ENCODE results near the gene SEL1L3.

The SEL1L3 gene

GRCh38 chr4:25847329-25847728 lies 15.5 kb downstream of the SEL1L3 start:
- no peak for DNase-seq (ENCODE audit: low spot score)

DNA sequence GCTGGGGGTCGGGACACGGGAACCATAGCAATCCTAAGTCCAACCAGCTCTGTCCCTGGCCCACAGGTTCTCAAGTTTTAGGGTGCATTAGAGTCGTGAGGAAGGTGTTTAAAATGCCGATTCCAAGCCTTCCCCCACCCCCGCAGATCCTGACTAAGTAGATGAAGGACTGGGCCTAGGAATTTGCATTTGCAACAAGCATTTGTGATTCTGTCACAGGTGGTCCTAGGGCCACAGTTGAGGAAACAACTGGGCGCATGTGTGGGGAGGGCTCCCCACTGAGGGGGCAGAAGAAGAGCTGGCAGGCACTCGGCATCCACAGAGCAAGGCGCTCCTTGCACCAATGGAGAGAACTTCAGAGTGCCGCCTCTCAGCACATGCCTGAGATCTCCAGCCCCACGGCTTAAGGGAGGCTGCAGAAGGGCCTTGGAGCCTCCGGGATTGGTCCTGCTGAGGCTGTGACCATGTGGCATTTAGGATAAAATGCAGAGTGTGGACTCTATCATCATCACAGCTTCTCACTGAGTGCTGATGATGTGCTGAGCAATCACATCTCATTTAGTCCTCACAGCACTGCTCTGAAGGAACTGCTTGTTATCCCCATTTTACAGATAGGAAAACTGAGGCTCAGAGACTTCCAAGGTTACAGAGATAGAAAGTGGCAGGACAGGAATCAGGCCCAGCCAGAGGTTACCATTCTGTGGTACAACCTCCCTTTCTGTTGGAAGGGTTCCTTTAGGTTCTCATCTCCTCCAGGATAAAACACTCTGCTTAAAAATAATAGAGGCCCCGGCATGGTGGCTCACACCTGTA lies 16.7 kb downstream of the SEL1L3 start:
- no peak for DNase-seq (ENCODE audit: low spot score)

GRCh38 chr4:25844961-25845712 lies 17.7 kb downstream of the SEL1L3 start:
- no peak for DNase-seq (ENCODE audit: low spot score)

- DNase-seq (ENCODE audit: low spot score) = peak; percentile 11
Observed at GRCh38 chr4:25843340-25844097, 19.3 kb downstream of the SEL1L3 start.

DNA sequence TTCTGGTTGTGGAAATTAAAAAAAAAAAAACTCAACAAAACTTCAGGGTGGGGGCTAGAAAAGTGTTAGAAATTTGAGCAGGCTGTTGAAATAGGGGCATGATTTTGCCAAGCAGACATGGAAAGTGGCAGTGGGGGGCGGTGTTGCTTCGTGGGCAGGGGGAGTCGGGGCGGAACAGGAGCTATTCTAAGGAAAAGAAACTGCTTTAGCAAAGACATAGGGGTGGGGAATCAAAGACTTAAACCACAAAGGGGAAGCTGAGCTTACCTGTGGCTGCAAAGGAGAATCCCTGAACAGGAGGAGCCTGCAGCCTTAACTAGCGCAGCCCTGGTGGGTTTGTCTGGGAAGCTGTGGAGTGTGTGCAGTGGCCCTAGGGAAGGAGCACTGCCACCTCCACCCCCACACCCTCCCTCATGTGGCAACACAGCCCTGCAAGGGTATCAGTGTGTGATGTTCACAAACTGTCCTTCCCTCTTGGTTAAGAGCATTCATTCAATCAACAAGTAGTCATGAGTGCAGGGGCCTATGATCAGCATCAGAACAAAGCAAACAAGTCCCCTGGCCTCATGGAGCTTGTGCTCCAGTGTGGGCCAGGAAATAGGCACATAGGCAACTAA lies 20.5 kb downstream of the SEL1L3 start:
- DNase-seq (ENCODE audit: low spot score) = no peak

DNA sequence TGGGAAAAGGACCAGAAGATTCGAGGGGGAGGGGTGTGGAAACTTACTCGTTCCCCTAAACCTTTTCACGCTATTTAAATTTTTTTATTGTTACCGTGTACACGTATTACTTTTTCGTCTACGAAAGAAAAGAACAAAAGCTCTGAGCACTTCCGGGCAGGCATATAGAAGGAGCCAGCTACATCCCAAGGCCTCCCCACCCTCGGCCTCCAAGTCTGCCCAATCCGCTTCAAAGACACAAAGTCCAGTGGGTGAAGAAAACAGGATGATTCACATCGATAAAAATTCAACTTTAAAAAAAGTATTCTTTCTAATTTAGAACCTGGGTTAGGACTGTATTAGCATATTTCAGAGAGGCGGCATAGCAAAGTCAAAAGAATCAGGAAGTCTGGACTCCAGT lies 23.1 kb downstream of the SEL1L3 start:
- no peak for DNase-seq (ENCODE audit: low spot score)

- DNase-seq (ENCODE audit: low spot score) = no peak
Observed at GRCh38 chr4:25839233-25839632, 23.6 kb downstream of the SEL1L3 start.

DNA sequence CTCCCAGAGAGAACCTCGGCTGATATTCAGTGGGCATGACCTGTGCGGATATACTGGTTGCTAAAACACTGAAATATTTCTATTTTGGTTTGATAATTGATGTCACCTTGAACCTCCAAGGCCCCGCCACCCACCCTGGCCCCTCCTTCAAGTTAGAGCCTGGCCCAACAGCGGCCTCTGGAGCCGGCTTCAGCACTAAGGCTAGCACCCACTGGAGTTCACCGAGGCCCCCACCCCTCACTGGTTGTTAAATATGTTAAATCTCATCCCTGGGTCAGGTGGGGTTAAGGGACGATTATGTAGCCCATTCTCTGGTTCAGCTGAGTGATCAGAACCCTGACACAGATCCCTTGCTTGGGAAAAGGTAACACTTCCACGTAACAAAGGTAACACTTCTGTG lies 24.3 kb downstream of the SEL1L3 start:
- no peak for DNase-seq (ENCODE audit: low spot score)

GRCh38 chr4:25837107-25837506 lies 25.7 kb downstream of the SEL1L3 start:
- no peak for DNase-seq (ENCODE audit: low spot score)

GRCh38 chr4:25835384-25835783 lies 27.4 kb downstream of the SEL1L3 start:
- no peak for DNase-seq (ENCODE audit: low spot score)

- DNase-seq (ENCODE audit: low spot score) = no peak
Observed at GRCh38 chr4:25834411-25835107, 28.2 kb downstream of the SEL1L3 start.

DNA sequence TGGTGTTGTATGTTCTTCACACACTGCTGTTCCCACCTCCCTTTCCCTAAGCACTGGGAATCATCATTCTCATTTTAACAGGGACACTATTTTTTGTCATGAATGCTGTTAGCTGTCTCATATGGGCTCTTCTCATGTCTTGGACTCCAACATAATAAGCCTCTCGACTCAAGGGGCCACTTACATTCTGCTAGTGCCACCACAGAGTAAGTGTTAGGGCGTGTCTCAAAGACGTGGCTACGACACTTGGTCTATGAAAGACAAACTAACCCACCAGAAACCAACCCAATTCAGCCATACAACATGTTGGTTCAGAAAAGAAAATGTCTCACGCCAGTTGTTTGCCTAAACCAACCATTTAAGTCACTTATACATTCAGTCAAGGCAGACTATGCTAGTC lies 32.2 kb downstream of the SEL1L3 start:
- DNase-seq (ENCODE audit: low spot score) = no peak

- DNase-seq (ENCODE audit: low spot score) = no peak
Observed at GRCh38 chr4:25827897-25828296, 34.9 kb downstream of the SEL1L3 start.

DNA sequence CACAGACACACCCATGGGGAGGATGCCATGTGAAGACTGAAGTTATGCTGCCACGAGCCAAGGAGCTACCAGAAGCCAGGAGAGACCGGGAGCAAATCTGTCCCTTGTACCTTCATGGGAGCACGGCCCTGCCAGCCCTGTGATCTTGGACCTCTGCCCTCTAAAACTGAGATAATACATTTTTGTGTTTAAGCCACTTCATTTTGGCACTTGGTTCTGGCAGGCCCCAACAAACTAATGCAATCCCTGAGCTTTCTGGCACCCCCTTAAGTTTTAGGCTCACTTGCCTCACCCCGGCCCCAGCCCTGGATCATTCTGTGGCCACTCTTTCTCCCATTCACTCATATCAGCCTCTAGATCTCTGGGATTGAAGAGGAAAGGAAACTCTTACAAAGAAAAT lies 35.4 kb downstream of the SEL1L3 start:
- no peak for DNase-seq (ENCODE audit: low spot score)

GRCh38 chr4:25826074-25826752 lies 36.6 kb downstream of the SEL1L3 start:
- no peak for DNase-seq (ENCODE audit: low spot score)

DNA sequence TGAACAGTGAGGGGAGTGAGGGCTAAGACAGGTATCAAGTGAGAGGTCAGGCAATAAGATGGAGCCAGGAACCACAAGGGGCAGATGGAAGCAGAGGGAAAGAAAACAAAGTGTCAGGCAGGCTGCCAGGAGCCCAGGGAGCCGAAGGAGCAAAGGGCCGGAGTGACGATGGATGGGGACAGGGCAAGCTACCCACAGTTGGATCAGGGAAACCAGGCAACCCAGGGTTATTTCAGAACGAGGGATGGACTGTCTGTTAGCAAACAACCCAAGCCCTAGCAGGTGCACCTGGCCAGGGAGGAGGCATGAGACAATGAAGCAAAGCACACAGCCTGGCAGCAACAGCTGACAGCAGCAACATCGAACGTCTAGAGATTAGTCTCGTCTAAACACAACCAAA lies 39.2 kb downstream of the SEL1L3 start:
- no peak for DNase-seq (ENCODE audit: low spot score)

DNA sequence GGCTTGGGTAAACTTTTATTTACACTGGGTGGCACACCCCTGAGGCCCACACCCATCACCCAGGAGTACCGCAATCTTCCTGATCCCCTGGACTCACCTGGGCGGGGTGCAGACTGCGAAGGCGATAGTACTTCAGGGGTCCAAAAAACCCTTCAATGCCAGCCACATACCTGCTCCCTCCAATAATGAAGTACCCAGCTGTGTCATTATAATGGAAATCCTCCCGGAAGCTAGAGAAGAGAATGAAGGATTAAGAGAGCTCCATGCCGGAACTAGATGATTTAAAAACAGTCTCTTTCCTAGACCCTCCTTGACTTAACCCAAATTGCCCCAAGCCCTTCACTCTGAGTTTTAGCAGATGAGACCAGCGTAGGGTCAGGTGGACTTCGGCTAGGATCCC lies 40.9 kb downstream of the SEL1L3 start:
- no peak for DNase-seq (ENCODE audit: low spot score)

DNA sequence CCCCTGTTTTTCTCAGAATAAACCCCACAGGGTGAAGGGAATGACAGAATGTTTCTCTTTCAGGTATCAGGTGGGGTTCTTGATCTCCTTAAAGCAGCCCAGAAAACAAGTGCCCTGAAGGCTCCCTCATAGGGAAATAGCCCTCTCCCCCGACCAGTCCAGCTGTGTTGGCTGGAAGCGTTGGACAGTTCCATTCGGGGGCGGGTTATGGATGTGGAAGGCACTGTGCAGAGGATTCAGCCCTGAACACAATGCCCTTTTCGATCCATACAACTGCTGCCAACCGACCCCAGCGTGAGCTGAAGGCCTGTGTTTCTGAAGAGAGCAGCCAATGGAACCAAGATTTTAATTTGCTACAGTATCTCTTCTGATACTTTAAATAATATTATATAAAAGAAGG lies 41.5 kb downstream of the SEL1L3 start:
- DNase-seq (ENCODE audit: low spot score) = peak; percentile 12

- no peak for DNase-seq (ENCODE audit: low spot score)
Observed at GRCh38 chr4:25818876-25819275, 43.9 kb downstream of the SEL1L3 start.

DNA sequence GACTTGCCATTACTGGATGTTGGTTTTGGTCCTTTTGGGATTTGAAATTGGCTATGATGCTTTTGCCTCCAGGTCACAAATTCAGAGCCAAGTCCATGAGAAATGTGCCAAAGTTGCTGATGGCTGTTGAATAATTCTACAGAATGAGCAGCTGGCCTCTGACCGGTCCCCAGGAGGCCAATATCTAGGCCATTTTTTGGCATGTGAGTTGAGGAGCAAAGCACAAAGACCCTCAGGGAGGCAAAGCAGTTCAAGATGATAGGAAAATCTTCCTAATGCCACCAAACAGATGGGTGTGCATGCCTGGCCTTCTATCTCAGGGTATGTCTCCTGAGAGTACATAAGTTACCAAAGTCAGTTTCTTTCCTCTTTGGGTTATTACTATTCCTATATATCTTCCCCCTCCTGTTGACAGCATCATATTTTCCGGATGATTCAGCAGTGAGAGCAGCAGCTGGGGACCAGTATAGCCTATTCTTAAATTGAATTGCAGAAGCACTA lies 44.4 kb downstream of the SEL1L3 start:
- no peak for DNase-seq (ENCODE audit: low spot score)

Data from globus pallidus (tissue), 1 donor.